Stimulated activated CD8-positive, alpha-beta memory T cell treated with anti-CD3 and anti-CD28 coated beads, Interleukin-12 subunit alpha, Interleukin-12 subunit beta, amount 100 ng/mL, for 1 hour (primary cell): ENCODE data around the gene NXPH3.

ENCODE experiments used
- DNase-seq: peaks from one replicate; pipeline ENCODE4 v3.0.0-alpha.2; 2020; ENCODE audit warnings: low read depth

Gene NXPH3

DNA sequence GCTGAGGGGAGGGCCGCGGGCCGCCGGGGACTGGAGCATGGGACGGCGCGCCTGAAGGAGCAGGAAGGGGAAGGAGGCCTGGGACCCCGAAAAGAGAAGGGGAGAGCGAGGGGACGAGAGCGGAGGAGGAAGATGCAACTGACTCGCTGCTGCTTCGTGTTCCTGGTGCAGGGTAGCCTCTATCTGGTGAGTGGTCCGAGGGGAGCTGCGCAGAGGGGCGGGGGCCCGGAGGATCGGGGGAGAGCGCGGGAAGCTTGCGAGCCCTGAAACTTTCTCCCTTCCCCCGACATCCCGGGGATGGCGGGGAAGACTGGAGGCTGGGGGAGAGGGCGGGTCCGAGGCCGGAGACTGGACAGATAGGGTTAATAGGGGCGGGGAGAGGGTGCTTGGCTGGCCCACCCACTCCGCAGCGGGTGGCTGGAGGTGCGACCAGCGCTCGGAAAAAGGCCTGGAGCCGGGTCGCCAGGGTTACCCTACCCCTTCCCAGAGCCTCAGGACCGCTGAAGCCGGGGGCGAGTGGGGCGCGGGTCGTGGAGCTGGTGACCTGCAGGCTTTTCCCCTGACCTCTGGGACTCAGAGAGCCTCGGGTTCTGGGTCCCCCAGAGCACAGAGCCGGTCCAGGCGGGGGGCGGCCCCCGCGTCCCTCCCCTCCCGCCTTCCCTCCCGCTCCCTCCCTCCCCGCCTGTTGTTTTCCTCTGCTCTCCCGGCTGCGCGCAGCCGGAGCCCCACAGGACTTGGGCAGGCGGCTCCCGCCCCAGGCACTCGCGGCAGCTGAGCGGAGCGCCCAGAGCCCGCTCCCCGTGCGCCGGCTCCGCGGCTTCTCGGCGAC is 631 bp downstream of the NXPH3 start:
- DNase-seq: no peak

DNA sequence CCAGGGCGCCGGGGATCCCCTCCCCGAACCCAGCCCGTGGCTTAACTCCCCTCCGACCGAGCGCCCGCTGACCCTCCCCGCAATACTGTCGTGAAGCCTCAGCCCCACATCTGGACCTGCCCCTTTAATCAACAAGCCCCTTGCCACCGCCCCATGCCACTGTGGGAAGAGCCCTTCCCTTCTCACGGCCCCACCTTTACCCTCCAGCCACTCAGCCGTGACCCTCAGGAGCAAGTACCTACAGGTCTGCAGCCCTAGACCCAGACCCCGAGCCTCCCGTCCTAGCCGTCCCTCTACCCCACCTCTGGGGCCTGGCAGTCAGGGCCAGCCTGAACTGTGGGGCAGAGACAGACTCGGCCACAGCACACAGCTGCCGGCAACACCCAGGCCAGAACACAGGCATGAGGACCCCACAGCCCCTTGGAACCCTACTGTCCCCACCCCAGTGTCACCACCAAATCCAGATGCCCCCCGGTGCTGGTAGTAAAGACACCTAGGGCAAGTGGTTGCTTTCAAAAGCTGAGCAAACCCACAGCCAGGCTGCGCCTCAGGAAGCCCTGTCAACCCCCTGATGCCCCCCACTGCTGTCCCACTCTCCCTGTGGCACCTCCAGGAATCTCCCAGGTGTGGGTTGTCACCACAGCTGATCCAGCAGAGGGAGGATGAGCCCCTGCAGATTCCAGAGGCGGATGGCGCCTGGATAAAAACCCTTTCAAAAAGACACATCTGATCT is 1.4 kb downstream of the NXPH3 start:
- DNase-seq: no peak

DNA sequence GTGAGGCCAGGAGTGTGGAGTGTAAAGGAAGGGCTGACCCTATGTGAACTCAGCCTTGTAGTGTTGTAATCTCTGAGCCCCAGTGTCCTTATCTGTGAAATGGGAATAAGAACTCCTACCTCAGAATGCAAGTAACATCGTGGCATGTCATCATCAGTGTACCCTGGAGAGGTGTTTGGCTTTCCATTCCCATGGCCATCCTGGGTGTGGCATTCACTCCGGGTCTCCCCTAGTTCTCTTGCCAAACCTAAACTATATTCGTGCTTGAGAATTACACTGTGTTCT is 1.9 kb downstream of the NXPH3 start:
- DNase-seq: no peak

DNA sequence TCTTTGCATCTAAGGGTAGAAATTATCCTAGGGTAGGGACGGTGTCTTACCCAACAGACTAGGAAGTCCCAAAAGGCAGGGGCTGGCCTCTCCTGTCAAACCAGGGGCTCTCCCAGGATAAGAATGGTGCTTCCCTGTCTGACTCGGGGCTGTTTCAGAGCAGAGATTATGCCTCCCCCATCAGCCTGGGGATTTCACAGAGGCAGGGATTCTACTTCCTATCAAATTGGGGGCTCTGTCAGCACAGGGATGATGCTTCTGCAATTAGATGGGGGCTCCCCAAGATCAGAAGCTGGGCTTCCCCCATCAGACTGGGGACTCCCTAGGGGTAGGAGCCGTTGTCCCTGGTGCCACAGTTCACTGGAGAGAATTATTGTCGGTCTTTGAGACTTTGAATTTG is 2.3 kb downstream of the NXPH3 start:
- no peak for DNase-seq

DNA sequence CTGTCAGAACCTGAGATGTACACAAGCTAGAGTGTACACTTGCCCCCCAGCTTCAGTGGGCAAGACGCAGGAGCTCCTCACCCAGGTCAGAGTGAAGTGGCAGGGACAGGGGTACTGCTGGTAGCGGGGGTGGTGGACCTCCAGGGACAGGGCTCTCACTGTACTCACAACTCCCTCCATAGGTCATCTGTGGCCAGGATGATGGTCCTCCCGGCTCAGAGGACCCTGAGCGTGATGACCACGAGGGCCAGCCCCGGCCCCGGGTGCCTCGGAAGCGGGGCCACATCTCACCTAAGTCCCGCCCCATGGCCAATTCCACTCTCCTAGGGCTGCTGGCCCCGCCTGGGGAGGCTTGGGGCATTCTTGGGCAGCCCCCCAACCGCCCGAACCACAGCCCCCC is 2.7 kb downstream of the NXPH3 start:
- no peak for DNase-seq

DNA sequence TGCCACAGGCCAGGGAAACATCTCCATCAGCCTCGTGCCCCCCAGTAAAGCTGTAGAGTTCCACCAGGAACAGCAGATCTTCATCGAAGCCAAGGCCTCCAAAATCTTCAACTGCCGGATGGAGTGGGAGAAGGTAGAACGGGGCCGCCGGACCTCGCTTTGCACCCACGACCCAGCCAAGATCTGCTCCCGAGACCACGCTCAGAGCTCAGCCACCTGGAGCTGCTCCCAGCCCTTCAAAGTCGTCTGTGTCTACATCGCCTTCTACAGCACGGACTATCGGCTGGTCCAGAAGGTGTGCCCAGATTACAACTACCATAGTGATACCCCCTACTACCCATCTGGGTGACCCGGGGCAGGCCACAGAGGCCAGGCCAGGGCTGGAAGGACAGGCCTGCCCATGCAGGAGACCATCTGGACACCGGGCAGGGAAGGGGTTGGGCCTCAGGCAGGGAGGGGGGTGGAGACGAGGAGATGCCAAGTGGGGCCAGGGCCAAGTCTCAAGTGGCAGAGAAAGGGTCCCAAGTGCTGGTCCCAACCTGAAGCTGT is 3.4 kb downstream of the NXPH3 start:
- DNase-seq: no peak

DNA sequence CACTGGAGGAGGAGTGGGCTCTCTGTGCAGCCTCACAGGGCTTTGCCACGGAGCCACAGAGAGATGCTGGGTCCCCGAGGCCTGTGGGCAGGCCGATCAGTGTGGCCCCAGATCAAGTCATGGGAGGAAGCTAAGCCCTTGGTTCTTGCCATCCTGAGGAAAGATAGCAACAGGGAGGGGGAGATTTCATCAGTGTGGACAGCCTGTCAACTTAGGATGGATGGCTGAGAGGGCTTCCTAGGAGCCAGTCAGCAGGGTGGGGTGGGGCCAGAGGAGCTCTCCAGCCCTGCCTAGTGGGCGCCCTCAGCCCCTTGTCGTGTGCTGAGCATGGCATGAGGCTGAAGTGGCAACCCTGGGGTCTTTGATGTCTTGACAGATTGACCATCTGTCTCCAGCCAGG is 3.9 kb downstream of the NXPH3 start:
- no peak for DNase-seq

DNA sequence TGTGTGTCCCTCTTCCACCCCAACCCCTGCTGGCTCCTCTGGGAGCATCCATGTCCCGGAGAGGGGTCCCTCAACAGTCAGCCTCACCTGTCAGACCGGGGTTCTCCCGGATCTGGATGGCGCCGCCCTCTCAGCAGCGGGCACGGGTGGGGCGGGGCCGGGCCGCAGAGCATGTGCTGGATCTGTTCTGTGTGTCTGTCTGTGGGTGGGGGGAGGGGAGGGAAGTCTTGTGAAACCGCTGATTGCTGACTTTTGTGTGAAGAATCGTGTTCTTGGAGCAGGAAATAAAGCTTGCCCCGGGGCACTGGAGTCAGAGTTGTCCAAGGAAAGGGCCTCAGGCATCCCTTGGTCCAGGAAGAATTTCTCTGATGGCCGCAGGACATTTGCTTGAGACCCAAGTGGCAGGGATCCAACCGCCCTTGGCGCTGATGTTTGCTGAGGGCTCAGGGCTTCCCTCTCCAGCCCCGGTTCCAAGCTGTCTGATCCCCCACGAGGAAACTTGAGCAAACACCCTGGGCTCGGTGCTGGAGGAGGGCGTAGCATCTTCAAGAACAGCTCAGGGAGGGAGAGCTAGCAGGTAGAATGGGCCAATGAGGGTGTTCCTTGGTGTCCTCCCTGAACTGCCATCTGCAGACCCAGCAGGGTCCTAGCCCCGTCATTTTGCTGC is 4.5 kb downstream of the NXPH3 start:
- no peak for DNase-seq

DNA sequence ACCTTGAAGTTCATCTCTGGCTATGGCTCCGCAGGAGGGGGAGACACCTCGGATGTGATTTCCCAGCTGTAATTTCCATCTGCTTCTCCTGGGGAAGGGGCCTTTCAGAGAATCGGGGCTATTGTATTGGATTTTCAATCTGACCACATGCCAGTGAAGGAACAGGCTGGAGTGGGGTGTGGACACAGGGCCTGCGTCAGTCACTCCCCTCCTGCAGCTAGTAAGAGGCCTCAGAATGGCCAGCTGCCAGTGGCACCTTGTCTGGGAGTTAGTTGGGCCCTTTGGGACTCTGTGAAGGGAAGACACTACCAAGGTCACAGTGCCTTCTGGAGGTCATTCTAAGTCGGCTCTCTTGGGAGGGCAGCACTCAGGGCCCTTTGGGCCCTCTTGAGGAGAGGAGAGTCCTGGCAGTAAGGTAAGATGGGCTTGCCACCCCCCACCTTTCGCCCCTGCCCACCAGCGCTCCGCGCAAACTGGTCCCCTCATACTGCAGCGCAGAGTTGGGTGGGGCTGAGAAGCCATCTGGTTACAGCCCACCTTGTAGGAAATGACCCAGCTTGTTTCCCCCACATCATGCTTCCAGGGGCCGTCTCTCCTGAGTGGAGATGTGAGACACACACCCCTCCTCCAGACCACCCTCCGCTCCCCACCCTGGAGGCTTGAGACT is 5.4 kb downstream of the NXPH3 start:
- no peak for DNase-seq

DNA sequence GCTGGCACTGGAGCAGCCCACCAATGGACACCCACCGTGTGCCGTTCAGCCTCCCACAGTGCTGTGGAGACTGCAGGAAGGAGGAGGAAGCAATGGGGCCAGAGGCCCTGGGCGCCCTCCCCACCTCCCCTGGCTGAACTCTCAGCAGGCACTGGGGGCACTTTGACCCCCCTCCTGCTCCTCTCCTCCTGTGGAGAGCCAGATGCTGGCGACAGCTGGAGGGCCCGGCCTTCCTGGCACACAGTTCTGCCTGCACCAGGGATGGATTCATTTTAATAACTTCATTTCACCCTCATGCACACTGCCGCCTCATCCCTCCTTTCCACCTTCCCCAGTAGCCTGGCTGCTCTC is 6.0 kb downstream of the NXPH3 start:
- DNase-seq: no peak

DNA sequence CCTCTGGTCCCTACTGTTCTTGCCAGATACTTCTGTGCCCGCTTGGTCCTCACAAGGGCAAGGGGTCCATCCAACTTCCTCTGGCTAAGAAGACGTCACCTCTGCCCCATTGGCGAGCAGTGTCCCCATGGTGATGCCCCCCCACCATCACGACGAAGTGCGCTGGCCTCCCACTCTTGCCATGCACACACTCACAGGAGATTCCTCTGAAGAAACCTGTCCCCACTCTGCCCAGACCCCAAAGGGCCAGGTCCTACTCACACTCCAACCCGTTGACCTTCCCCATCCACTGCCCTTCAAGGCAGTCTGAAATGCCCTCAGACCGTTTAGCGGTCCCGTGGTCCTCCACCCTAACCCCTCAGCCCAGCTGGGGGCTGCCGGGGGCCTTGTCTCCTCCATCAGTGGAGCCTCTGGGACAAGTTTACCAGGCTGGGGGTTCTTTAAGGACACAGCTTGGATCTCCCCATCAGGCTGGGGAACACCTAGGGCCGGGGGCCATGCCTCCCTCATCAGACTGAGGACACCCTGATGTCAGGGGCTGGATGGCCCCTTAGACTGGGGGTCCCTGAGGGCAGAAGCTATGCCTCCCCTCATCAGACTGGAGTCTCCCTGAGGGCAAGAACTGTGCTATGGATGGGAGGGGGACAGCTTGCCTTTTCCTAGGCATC is 6.5 kb downstream of the NXPH3 start:
- no peak for DNase-seq

DNA sequence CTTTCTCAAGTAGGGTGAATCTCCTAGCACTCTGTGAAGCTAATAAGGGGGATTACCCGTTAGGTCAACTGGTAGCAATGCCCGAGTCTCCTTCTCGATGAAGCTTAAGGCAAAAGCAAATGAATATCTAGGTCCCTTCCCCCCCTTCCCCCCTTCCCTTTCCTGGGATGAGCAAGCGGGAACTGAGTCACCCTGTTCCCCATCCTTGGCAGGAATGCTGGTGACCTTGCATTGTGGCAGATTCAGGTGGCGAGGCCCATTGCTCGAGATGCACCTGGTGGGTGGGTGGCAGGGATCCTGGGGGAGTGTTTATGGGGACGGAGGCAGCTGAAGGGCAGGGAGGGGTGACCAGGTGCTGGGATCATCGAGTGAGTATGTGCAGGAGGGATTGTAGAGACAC is 7.1 kb downstream of the NXPH3 start:
- no peak for DNase-seq

DNA sequence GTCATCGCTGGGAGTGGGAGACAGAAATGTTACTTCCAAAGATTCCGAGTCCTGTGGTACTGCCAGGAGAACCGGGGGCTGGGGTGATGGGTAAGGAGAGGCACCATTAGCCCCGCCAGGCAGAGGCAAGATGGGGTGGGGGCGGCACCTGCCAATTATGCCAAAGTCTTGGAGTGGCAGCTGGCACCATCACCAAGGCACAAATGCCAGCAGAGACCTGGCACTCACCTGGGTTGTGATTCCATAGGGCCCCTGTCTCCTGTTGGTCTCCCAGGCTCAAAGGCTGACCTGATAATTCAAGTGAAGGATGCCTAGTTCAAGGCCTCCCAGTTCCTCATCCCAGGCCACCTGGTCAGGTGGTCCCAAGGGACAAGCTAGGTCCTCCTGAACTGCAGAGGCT is 7.6 kb downstream of the NXPH3 start:
- DNase-seq: no peak

DNA sequence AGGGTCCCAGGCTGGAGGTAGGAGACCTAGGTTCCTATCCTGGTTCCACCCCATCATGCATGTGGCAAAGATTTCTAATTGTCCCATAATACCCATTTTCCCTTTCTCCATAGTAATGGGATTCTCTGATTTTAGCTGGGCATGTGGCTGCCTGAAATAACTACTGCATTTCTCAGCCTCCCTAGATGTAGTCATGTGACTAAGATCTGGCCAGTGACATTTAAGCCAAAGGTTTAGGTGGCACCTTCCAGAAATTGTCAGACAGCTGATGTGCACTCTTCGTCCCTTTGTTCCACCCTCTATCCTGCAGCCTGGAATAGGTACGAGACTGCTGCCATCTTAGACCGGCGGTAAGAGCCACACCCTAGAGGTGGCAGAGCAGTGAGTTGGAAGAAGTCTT is 8.2 kb downstream of the NXPH3 start:
- no peak for DNase-seq

DNA sequence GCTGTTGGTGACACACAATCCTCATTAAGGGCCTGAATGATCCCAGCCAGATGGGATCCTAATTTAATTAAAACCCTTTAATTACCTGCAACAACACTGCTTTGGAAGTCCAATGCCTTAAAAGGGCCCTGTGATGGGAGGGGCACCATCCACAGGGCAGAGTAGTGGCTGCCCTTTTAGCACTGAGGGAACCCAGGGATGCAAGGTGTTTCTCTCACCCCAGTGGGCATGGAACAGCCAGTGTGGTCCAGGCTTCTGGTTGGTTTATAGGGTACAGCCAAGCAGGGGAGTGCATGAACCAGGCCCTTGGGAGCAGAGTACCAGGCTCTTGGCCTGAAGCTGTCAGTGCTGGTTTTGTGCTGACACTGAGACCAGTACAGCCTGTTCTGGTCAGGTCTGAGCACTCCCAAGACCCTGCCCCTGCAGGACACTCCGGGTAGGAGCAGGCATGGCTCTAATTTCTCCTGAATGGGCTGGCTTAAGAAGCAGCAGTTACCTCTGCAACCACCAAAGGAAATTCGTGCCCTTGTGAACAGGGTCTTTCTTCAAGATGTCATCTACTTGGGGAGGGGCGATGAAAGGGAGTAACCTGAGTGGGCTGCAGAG is 9.9 kb downstream of the NXPH3 start:
- DNase-seq: no peak

DNA sequence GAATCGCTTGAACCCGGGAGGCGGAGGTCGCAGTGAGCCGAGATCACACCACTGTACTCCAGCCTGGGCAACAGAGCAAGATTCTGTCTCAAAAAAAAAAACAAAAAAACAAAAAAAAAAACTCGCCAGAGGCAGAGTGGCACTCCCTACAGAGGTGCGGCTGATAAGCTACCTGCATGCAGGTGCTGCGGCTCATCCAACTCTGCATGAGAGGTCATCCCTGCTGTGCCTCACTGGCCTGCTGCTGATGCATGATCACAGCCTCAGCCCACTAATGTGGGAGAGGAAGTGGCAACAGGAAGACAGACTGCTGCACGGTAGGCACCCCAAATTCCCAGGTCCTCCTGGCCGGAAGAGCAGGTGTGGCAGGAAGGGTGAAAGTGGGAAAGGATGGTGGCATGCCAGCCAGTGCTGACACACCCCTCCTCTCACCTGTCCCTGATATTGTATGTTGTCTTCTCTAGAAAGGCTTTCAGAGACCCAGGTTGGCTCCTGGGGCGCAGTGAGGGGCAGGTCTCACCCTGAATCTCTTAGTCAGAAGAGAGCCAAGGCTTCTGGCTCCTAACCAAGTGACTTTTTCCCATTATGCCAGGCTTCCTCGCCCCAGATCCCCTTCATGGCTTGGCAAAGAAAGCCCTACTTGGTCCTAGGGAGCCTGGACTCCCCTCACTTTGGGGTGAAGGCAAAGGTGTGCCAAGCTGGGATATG is 11.8 kb downstream of the NXPH3 start:
- no peak for DNase-seq

DNA sequence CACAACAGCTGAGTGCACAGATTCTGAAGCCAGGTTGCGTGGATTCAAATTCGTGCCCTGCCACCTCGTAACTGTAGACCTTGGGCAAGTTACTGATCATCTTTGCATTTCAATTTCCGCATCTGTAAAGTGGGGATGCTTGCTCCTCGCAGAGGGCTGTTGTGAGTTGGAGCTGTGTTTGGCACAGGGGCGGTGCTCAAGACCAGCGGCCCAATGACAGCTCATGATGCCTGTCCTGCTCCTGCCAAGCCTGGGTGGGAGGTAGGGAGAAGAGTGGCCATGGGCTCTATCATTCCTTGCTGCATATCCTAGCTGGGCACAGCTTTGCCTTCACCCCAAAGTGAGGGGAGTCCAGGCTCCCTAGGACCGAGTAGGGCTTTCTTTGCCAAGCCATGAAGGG is 12.6 kb downstream of the NXPH3 start:
- no peak for DNase-seq

DNA sequence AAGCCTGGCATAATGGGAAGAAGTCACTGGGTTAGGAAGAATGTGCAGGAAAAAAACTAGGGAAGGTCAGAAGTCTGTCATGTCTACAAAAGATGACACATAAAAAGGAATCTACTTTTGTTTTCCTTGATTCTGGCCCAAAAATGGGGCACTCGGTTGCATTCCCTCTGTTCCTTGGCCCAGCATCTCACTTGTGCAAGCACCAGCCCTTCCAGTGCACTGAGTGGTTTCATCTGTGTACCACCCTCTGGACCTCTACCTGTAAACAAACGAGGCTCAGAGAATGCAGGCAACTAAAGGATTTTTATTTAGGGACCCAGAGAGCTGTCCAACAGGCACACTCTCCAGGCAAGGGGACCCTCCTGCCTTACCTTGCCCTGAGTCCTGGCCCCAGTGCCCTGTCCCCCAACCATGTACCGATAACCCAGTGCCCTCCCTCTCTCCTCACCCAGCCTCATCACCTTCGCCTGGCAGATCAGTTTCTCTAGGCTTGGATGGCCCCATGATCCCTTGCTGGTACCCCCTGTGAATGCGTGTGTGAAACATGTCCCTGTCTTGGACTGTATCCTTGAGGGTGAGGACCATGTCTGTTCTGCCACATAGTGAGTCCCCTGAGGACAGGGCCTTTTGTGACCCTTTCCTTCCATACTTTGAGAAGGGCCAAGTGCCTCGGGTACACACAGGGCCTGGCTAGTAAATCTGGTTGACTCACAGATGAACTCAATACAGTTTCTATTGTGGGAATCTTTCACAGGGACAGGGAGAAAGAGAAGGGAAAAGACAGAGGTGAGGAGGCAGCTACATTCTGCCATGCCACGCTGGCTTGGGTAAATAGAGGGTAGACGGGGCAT is 13.3 kb downstream of the NXPH3 start:
- no peak for DNase-seq

DNA sequence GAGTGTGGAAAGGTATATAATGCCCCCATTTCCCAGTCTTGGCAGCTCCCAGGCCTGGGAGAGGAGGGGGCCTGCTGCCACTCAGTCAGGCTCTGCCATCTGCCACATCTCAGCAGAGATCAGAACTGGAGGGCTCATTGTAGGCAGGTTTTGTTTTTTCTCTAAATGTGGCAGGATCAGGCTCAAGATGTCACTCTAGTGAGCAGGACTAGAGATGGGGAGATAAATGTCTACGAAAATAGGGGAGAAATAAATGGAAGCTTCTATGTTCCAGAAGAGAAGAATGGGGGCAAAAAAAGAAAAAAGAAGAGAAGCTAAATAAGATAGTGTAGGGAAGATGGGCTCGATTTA is 13.9 kb downstream of the NXPH3 start:
- DNase-seq: no peak

DNA sequence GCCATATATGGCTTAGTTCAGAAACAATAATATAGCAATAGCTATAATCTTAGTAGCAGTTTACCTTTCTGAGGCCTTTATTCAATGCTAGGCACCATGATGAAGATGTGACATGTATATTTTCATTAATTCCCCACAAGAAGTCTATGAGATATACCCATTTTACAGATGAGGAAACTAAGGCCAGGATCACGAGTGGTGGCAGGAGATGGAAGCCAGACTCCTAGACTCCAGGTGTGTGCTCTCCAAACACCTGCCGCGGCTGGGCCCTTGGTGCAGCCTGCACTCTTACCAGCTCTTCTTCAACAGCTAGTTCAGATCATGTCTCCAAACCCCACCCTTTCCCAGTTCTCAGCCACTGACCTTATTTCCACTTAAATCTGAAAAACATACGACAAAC is 15.2 kb downstream of the NXPH3 start:
- DNase-seq: no peak
